Right renal pelvis (tissue), 4 donors: ENCODE results near the gene HINT3. TPM values are rescaled to one million over a fixed set of nuclear protein-coding genes. Genes with fewer than 3 reads are reported as not detected.
A peak's percentile ranks its signal among the peaks of the same experiment; 100 is the strongest.
"Not testable (repeated sequence)": the region's sequence is repeated elsewhere in the genome, so short reads cannot be mapped to it uniquely, and the experiment has no call there.

Source experiments
- DNase-seq, 4 donors: peaks; one replicate each; pipeline ENCODE4 v3.0.0-alpha.2; 2013; ENCODE audit warnings: low read depth in 4 of 4, low spot score in 3 of 4, missing footprints in 1 of 4
- polyA plus RNA-seq, 4 donors: library from polyadenylated mRNA; unstranded; fragments of 120-200 nt; gene quantifications; one replicate each; pipeline ENCODE4 v1.2.1, GENCODE V29; 2013; ENCODE audit not compliant: insufficient read length in 4 of 4

Gene HINT3
- 10 to 100 TPM; 35.8 to 42.5 (median 41.2) TPM for polyA plus RNA-seq

GRCh38 chr6:125956506-125957390 is at the start of gene HINT3:
HINT3 (plus strand) TSS chr6:125956770; CDS start chr6:125956978, 208 bp downstream.
- peak; percentile 96 to 100 (median 98) for DNase-seq

GRCh38 chr6:125910527-125910926 is 46.0 kb upstream of the HINT3 start:
- DNase-seq, result no peak

- not testable (repeated sequence) for DNase-seq
Measured at GRCh38 chr6:125911051-125911451, 45.5 kb upstream of the HINT3 start.

GRCh38 chr6:125912430-125912829 is 44.1 kb upstream of the HINT3 start:
- DNase-seq, result not testable (repeated sequence)

- no peak for DNase-seq
Measured at GRCh38 chr6:125913145-125913544, 43.4 kb upstream of the HINT3 start.

GRCh38 chr6:125913864-125914351 is 42.7 kb upstream of the HINT3 start:
- DNase-seq, result no peak

GRCh38 chr6:125918230-125918629 is 38.3 kb upstream of the HINT3 start:
- DNase-seq, result no peak

GRCh38 chr6:125918681-125919566 is 37.6 kb upstream of the HINT3 start:
- peak; percentile 35 to 67 (median 58) for DNase-seq

GRCh38 chr6:125919618-125920017 is 37.0 kb upstream of the HINT3 start:
- no peak for DNase-seq

GRCh38 chr6:125922322-125922860 is 34.2 kb upstream of the HINT3 start:
- no peak for DNase-seq

GRCh38 chr6:125923366-125923877 is 33.1 kb upstream of the HINT3 start:
- no peak for DNase-seq

- no peak for DNase-seq
Measured at GRCh38 chr6:125924169-125924568, 32.4 kb upstream of the HINT3 start.

- DNase-seq, result no peak
Measured at GRCh38 chr6:125924697-125925358, 31.7 kb upstream of the HINT3 start.

GRCh38 chr6:125926711-125927110 is 29.9 kb upstream of the HINT3 start:
- no peak for DNase-seq

- no peak for DNase-seq
Measured at GRCh38 chr6:125927761-125928160, 28.8 kb upstream of the HINT3 start.

- DNase-seq, result no peak
Measured at GRCh38 chr6:125930765-125931418, 25.7 kb upstream of the HINT3 start.

- no peak for DNase-seq
Measured at GRCh38 chr6:125931733-125932450, 24.7 kb upstream of the HINT3 start.

GRCh38 chr6:125932451-125932795 is 24.1 kb upstream of the HINT3 start:
- DNase-seq, result no peak

GRCh38 chr6:125935520-125935919 is 21.1 kb upstream of the HINT3 start:
- DNase-seq, result not testable (repeated sequence)
